GM21723 (cell line): ENCODE data around the gene PPP3R1.
A peak's percentile ranks its signal among the peaks of the same experiment; 100 is the strongest.

Source experiments
- ATAC-seq: cut with Tn5 transposase; IDR thresholded peaks from one replicate; pipeline ENCODE4 v1.9.1; 2021; ENCODE audit warnings: mild to moderate bottlenecking, moderate library complexity; ENCODE audit not compliant: unreplicated experiment

PPP3R1 gene

DNA sequence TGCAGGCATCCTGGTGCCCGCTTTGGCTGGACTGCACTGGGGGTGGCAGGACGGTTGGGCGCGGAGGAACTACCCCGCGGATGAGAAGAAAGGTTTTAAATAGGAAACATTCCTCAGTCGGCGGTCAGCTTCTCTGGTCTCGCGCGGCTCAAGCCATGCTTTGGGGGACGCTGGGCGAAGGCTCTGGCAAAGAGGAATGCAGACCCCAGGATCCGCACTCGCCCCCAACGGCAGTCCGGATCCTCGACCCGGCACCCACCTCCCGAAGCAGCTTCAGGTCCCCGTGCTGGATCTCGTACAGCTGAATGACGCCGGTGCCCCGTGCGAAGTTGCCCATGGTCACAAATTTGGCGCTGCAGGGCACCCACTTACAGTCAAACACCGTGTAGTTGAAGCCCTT is 95.3 kb downstream of the PPP3R1 start:
- peak; percentile 34 for ATAC-seq

DNA sequence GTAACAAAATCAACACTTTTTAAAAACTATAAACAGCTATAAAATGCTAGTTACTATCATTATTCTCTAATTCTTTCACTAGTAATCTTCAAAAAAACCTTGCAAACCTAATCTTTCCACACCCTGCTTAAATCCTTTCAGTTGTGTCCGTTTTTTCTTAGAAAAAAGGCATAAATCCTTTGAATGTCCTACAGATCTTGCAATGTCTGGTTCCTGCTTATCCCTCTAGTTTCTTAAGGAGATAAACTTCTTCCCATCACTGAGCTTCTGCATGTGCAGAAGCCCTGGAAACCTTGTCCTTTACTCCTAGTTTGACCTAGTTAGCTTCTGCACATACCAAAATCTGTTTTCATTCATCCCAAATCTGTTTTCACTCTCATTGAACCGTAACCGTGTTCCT is 95.9 kb downstream of the PPP3R1 start:
- ATAC-seq: no peak

DNA sequence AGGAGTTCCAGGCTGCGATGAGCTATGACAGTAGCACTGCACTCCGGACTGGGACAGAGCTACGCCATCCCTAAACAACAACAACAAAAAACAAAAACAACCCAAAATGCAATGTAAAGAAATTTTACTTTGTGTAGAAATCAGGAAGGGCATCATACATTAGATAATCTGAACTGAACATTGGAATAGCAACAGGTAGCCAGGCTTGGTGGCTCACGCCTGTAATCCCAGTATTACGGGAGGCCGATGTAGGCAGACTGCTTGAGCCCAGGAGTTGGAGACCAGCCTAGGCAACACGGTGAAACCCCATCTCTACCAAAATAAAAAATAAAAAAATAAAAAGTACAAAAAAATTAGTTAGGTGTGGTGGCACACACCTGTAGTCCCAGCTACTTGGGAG is 96.7 kb downstream of the PPP3R1 start:
- ATAC-seq: no peak

DNA sequence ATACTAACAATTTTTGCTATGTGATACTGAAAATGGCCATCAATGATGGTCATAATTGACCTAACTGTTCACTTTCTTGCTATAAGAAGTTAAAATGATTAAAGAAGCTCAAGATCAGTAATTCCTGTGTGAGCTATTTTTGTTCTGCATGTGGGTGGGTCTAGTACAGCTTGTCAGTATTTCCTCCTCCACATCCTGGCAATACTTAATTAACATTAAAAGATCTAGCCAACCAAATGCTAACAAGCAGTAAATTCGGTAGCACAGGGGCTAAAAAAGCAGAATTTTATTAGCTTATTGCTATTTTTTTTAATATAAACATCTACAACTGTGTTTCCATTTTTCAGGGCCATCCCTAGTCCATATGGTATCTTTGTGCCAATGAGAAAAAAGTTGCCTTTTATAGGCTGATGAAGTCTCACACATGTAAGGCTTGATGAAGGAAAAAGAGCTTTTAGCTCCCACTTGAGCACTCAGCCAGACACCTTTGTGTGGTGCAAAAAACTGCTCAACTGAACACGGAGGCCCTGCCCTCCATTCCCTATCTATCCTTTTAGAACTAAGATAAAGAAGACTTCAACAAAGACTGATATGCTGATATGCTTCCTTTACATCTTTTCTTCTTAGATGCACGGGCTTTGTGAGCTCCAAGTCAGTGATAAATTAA is 99.5 kb downstream of the PPP3R1 start:
- no peak for ATAC-seq

DNA sequence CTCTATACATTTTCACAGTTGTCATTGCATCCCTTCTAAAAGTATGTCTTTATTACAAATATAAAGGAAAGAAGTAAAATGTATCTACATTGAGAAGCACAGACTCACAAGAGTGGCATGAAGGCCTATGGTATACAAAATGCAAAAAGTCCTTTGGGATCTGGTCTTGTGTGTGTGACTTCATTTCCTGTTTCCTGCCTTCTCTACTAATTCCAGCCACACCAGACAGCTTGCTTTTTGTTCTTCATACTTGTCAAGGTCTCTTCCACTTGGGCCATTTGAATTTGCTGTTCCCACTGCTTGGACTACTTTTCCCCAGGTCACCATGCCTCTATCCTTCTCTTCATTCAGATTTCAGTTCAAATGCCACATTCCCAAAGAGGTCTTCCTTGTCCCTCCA is 101.3 kb downstream of the PPP3R1 start:
- no peak for ATAC-seq

DNA sequence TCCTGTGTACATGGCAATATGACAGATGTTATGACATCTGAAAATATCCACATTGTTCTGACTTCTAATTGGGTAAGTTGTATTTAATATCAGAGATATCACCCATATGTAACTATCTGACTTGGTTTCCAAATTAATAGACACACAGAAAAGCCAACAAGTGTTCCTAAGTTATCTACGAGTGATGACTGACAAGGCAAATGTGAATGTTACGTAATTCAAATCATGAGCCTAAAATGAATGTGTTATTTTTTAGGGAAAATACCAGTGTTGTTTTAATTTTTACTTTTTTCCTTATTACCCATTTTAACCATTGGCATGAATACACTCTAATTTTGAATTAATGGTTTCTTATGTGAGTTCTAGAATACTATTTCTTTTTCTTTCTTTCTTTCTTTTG is 110.5 kb downstream of the PPP3R1 start:
- ATAC-seq: no peak

DNA sequence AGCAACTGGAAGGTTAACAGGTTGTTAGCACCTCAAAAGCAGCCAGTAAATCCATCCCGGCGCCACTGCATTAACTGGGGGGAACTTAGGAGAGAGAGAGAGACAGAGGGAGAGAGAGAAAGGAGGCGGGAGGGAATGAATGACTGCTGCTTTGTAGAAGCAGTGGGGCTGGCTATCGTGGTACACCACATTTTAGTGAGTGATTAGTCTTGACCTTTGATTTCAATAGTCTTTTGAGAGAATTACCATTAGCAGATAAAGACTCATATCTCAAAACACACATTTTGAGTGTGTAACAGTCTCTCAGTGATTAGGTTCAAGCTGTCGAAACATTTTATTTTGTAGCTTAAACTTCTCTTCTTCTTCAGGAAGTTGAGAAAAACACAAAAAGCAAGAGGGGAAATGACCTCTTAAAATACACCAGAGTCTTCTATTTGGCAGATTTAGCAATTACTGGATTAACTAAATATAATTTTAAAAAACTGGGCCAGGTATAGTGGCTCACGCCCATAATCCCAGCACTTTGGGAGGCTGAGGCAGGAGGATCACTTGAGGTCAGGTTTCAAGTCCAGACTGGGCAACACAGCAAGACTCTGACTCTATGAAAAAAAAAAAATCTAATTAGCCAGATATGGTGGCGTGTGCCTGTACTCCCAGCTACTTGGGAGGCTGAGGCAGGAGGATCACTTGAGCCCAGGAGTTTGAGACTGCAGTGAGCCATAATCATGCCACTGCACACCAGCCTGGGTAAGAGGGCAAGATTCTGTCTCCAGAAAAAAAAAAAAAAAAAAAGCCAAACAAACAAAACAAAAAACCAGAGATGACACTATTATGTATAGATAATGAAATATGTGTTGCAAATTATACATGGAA is 116.6 kb downstream of the PPP3R1 start:
- ATAC-seq: no peak

DNA sequence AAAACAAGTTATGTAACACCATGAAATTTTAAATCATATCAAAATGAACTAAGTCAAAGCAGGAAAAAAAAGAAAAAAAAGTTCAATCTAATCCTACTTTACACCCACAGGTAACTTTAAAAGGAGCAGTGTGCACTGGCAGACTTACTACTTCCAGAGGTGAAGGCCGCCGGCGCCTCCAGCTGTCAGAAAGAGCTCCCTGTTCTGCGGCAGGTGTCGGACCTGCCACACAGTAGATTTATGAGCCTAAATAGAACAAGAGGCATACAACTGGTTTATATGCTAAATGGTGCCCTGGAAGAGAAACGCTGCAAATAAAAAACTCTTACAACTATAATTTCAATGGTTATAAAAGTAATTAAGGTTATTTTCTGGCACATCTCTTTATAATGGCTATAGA is 117.8 kb downstream of the PPP3R1 start:
- no peak for ATAC-seq

DNA sequence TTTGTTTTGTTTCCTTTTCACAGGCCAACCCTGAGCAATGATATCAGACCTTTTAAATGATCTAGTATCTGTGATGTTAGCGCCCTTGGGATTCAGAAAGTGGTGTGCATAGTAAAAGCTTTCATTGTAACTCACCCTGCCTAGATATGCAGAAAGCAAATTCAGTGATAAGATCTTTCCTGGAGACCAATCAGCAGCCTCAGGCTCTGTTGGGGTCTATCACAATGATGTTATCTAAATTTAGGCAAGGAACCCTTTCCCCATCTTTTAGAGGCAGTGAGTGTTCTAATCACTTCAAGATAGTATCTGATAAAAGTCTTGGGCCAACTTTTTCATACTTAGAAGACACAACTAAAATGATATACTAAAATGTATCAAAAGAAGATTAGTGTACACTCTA is 118.2 kb downstream of the PPP3R1 start:
- no peak for ATAC-seq
